Activated CD4-positive, alpha-beta T cell treated with anti-CD3 and anti-CD28 coated beads, Interleukin-2, amount 10 ng/mL, durations not matched to agents 7 days and 5 days (primary cell): ENCODE results near the gene SPC24. TPM values are rescaled to one million over a fixed set of nuclear protein-coding genes. Genes with fewer than 3 reads are reported as not detected.
"Not testable (repeated sequence)": the region's sequence is repeated elsewhere in the genome, so short reads cannot be mapped to it uniquely, and the experiment has no call there.

Source experiments
- CTCF ChIA-PET: fragments of 350-600 bp; sonication (Branson Sonifier 250); formaldehyde crosslinking; loops from one replicate; lab custom pipeline; 2021; ENCODE audit warnings: antibody characterized with exemption; lab: Charles Lee
- POLR2A ChIA-PET: fragments of 350-600 bp; sonication (Branson Sonifier 250); formaldehyde crosslinking; loops from one replicate; lab custom pipeline; 2021; ENCODE audit warnings: antibody characterized with exemption; lab: Charles Lee
- DNase-seq: peaks from one replicate; pipeline ENCODE4 v3.0.0-alpha.2; 2020
- H3K27ac Mint-ChIP-seq: one replicate; pipeline ENCODE4 v1.8.0; 2021; ENCODE audit warnings: mild to moderate bottlenecking, moderate library complexity, mixed read lengths
- H3K27me3 Mint-ChIP-seq: one replicate; pipeline ENCODE4 v1.8.0; 2021; ENCODE audit warnings: mixed read lengths
- H3K36me3 Mint-ChIP-seq: one replicate; pipeline ENCODE4 v1.8.0; 2021; ENCODE audit warnings: low read depth, mixed read lengths
- H3K4me1 Mint-ChIP-seq: one replicate; pipeline ENCODE4 v1.8.0; 2021; ENCODE audit warnings: mixed read lengths
- H3K4me3 Mint-ChIP-seq: one replicate; pipeline ENCODE4 v1.8.0; 2021; ENCODE audit warnings: mild to moderate bottlenecking, moderate library complexity, mixed read lengths
- H3K9me3 Mint-ChIP-seq: one replicate; pipeline ENCODE4 v1.8.0; 2021; ENCODE audit warnings: mixed read lengths
- total RNA-seq, 2 experiments: library from RNA; stranded (reverse); gene quantifications; one replicate each; pipeline ENCODE4 v1.2.3, GENCODE V29; 2021

Gene SPC24
- total RNA-seq, 2 experiments from 2014 or later, result 80.4 to 97.3 TPM

- Mint-ChIP-seq H3K36me3 (peaks cover 55% of the 10 kb centered on the region), H3K27ac (no peak overlapping the region), H3K4me1 (peaks cover 2% of the 10 kb centered on the region), H3K27me3 (no peaks in the 10 kb centered on the region), H3K9me3 (no peaks in the 10 kb centered on the region), H3K4me3 (no peak overlapping the region)
- CTCF ChIA-PET, result interaction anchor here (1.0 kb wide), 1 partner anchor 25 kb away, joined by 4 read pairs; no protein-coding TSS in a partner anchor
- DNase-seq, result no peak
- POLR2A ChIA-PET, result no interaction called here
These were observed 27.7 kb downstream of the SPC24 start for GRCh38 chr19:11127905-11128304.

- peaks cover 2% of the 10 kb centered on the region for H3K4me1 Mint-ChIP-seq
- no peak overlapping the region for H3K4me3 Mint-ChIP-seq
- peak; percentile 84 for DNase-seq
- H3K9me3 Mint-ChIP-seq, result no peaks in the 10 kb centered on the region
- ChIA-PET CTCF (interaction anchor here (0.6 to 2.1 kb wide), 18 partner anchors 12 to 408 kb away, joined by 3 to 9 read pairs (median 4); partner anchors contain the start of genes DNM2, KANK2 and SPC24), POLR2A (no interaction called here)
- H3K27ac Mint-ChIP-seq, result no peak overlapping the region
- H3K27me3 Mint-ChIP-seq, result no peaks in the 10 kb centered on the region
- peaks cover 45% of the 10 kb centered on the region for H3K36me3 Mint-ChIP-seq
These were observed 29.4 kb downstream of the SPC24 start for GRCh38 chr19:11125994-11126685.

- H3K4me3 Mint-ChIP-seq, H3K9me3 Mint-ChIP-seq, DNase-seq, H3K27ac Mint-ChIP-seq, H3K27me3 Mint-ChIP-seq, H3K4me1 Mint-ChIP-seq: not testable (repeated sequence)
- H3K36me3 Mint-ChIP-seq, result peaks cover 46% of the 10 kb centered on the region
- CTCF ChIA-PET, result interaction anchor here (0.6 to 0.9 kb wide), 2 partner anchors 84 to 88 kb away, joined by 3 to 5 read pairs; no protein-coding TSS in a partner anchor
- POLR2A ChIA-PET, result interaction anchor here (0.7 kb wide), 1 partner anchor 16 kb away, joined by 4 read pairs; no protein-coding TSS in a partner anchor
These were observed 31.4 kb downstream of the SPC24 start for GRCh38 chr19:11124157-11124556.

DNA sequence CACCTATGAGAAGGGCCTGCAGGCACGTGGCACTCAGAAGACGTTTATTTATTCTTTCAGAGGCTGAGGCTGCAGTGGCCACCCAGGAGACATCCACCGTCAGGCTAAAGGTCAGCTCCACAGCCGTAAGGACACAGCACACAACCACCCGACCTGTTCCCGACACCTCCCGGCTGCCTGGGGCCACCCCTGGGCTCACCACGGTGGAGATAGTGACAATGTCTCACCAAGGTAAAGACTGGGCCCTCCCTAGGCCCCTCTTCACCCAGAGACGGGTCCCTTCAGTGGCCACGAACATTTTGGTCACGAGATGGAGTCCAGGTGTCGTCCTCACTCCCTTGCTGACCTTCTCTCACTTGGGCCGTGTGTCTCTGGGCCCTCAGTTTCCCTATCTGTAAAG is 32.5 kb downstream of the SPC24 start:
- POLR2A ChIA-PET, result no interaction called here
- DNase-seq, result no peak
- Mint-ChIP-seq H3K36me3 (peaks cover 50% of the 10 kb centered on the region), H3K4me3 (no peak overlapping the region), H3K9me3 (no peaks in the 10 kb centered on the region), H3K27ac (no peak overlapping the region), H3K4me1 (peaks cover 3% of the 10 kb centered on the region), H3K27me3 (no peaks in the 10 kb centered on the region)
- CTCF ChIA-PET, result no interaction called here

DNA sequence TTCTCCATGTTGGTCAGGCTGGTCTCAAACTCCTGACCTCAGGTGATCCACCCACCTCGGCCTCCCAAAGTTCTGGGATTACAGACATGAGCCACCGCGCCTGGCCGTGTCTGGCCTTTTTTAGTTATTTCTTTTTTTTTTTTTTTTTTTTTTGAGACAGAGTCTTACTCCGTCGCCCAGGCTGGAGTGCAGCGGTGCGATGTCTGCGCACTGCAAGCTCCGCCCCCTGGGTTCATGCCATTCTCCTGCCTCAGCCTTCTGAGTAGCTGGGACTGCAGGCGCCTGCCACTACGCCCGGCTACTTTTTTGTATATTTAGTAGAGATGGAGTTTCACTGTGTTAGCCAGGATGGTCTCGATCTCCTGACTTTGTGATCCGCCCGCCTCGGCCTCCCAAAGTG is 33.6 kb downstream of the SPC24 start:
- H3K4me1 Mint-ChIP-seq, DNase-seq, H3K27me3 Mint-ChIP-seq, H3K9me3 Mint-ChIP-seq, H3K4me3 Mint-ChIP-seq, H3K27ac Mint-ChIP-seq: not testable (repeated sequence)
- POLR2A ChIA-PET, result interaction anchor here (0.6 kb wide), 1 partner anchor 95 kb away, joined by 4 read pairs; no protein-coding TSS in a partner anchor
- CTCF ChIA-PET, result interaction anchor here (0.6 to 1.0 kb wide), 2 partner anchors 13 to 49 kb away, joined by 3 to 4 read pairs; no protein-coding TSS in a partner anchor
- peaks cover 42% of the 10 kb centered on the region for H3K36me3 Mint-ChIP-seq

DNA sequence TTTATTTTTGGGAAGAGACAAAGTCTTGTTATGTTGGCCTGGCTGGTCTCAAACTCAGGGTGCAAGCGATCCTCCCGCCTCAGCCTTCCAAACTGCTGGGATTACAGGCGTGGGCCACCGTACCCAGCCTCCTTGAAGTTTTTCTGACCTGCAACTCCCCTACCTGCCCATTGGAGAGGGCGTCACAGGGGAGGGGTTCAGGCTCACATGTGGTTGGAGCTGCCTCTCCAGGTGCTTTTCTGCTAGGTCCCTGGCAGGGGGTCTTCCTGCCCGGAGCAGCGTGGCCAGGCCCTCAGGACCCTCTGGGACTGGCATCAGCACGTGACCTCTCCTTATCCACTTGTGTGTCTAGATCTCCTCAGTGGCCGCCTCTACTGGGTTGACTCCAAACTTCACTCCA is 39.1 kb downstream of the SPC24 start:
- Mint-ChIP-seq H3K36me3 (peaks cover 61% of the 10 kb centered on the region), H3K27ac (peak overlapping the region; percentile 10), H3K27me3 (no peaks in the 10 kb centered on the region), H3K4me1 (peaks cover 2% of the 10 kb centered on the region), H3K9me3 (no peaks in the 10 kb centered on the region), H3K4me3 (no peak overlapping the region)
- ChIA-PET CTCF (interaction anchor here (0.9 kb wide), 1 partner anchor 67 kb away, joined by 3 read pairs; no protein-coding TSS in a partner anchor), POLR2A (no interaction called here)
- no peak for DNase-seq

DNA sequence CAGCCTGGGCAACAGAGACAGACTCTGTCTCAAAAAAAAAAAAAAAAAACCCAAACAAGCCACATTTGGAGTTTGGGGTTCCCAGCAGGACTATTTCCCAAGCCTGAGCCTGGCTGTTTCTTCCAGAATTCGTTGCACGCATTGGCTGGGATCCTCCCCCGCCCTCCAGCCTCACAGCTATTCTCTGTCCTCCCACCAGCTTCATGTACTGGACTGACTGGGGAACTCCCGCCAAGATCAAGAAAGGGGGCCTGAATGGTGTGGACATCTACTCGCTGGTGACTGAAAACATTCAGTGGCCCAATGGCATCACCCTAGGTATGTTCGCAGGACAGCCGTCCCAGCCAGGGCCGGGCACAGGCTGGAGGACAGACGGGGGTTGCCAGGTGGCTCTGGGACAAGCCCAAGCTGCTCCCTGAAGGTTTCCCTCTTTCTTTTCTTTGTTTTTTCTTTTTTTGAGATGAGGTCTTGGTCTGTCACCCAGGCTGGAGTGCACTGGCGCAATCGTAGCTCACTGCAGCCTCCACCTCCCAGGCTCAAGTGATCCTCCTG is 39.6 kb downstream of the SPC24 start:
- CTCF ChIA-PET, result interaction anchor here (0.9 kb wide), 1 partner anchor 66 kb away, joined by 3 read pairs; no protein-coding TSS in a partner anchor
- Mint-ChIP-seq H3K4me3 (no peak overlapping the region), H3K36me3 (peaks cover 65% of the 10 kb centered on the region), H3K27ac (peak overlapping the region; percentile 50), H3K27me3 (no peaks in the 10 kb centered on the region), H3K4me1 (peaks cover under 1% of the 10 kb centered on the region), H3K9me3 (no peaks in the 10 kb centered on the region)
- no peak for DNase-seq
- POLR2A ChIA-PET, result no interaction called here

DNA sequence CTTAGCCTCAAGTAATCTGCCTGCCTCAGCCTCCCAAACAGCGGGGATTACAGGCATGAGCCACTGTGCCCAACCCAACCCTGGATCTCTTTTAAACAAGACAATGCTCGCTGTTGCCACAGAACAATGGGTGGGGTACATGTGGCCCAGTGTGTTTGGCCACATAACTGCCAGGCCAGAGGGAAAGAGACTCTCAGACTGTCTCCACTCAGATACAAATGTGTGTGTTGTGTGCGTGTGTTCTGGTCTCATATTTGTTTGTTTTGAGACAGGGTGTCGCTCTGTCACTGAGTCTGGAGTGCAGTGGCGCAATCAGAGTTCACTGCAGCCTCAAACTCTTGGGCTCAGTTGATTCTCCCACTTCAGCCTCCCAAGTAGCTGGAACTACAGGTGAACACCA is 40.5 kb downstream of the SPC24 start:
- CTCF ChIA-PET, result no interaction called here
- DNase-seq, result no peak
- Mint-ChIP-seq H3K4me1 (no peaks in the 10 kb centered on the region), H3K27me3 (no peaks in the 10 kb centered on the region), H3K27ac (peak overlapping the region; percentile 36), H3K36me3 (peaks cover 62% of the 10 kb centered on the region), H3K9me3 (no peaks in the 10 kb centered on the region), H3K4me3 (no peak overlapping the region)
- POLR2A ChIA-PET, result no interaction called here

DNA sequence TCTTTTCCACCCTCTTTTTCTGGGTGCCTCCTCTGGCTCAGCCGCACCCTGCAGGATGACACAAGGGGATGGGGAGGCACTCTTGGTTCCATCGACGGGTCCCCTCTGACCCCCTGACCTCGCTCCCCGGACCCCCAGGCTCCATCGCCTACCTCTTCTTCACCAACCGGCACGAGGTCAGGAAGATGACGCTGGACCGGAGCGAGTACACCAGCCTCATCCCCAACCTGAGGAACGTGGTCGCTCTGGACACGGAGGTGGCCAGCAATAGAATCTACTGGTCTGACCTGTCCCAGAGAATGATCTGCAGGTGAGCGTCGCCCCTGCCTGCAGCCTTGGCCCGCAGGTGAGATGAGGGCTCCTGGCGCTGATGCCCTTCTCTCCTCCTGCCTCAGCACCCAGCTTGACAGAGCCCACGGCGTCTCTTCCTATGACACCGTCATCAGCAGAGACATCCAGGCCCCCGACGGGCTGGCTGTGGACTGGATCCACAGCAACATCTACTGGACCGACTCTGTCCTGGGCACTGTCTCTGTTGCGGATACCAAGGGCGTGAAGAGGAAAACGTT is 42.4 kb downstream of the SPC24 start:
- Mint-ChIP-seq H3K4me3 (no peak overlapping the region), H3K4me1 (no peaks in the 10 kb centered on the region), H3K27ac (no peak overlapping the region), H3K27me3 (no peaks in the 10 kb centered on the region), H3K9me3 (no peaks in the 10 kb centered on the region), H3K36me3 (peaks cover 62% of the 10 kb centered on the region)
- POLR2A ChIA-PET, result no interaction called here
- no peak for DNase-seq
- CTCF ChIA-PET, result no interaction called here

DNA sequence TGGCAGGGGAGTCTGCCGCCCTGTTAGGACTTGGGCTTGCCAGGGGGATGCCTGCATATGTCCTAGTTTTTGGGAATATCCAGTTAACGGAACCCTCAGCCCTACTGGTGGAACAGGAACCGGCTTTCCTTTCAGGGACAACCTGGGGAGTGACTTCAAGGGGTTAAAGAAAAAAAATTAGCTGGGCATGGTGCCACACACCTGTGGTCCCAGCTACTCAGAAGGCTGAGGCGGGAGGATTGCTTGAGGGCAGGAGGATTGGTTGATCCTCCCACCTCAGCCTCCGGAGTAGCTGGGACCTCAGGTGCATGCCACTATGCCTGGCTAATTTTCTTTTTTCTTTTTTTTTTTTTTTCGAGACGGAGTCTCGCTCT is 43.8 kb downstream of the SPC24 start:
- no peaks in the 10 kb centered on the region for H3K4me1 Mint-ChIP-seq
- no peak overlapping the region for H3K27ac Mint-ChIP-seq
- CTCF ChIA-PET, result no interaction called here
- H3K27me3 Mint-ChIP-seq, result no peaks in the 10 kb centered on the region
- H3K4me3 Mint-ChIP-seq, result no peak overlapping the region
- POLR2A ChIA-PET, result interaction anchor here (0.8 kb wide), 1 partner anchor 15 kb away, joined by 3 read pairs; no protein-coding TSS in a partner anchor
- no peaks in the 10 kb centered on the region for H3K9me3 Mint-ChIP-seq
- H3K36me3 Mint-ChIP-seq, result peaks cover 66% of the 10 kb centered on the region
- no peak for DNase-seq

GRCh38 chr19:11111117-11111770 is 44.3 kb downstream of the SPC24 start:
- Mint-ChIP-seq H3K27ac (peak overlapping the region; percentile 69), H3K4me1 (no peaks in the 10 kb centered on the region), H3K4me3 (no peak overlapping the region), H3K27me3 (no peaks in the 10 kb centered on the region), H3K36me3 (peaks cover 65% of the 10 kb centered on the region), H3K9me3 (no peaks in the 10 kb centered on the region)
- POLR2A ChIA-PET, result interaction anchor here (0.8 kb wide), 1 partner anchor 15 kb away, joined by 3 read pairs; no protein-coding TSS in a partner anchor
- no peak for DNase-seq
- CTCF ChIA-PET, result no interaction called here

DNA sequence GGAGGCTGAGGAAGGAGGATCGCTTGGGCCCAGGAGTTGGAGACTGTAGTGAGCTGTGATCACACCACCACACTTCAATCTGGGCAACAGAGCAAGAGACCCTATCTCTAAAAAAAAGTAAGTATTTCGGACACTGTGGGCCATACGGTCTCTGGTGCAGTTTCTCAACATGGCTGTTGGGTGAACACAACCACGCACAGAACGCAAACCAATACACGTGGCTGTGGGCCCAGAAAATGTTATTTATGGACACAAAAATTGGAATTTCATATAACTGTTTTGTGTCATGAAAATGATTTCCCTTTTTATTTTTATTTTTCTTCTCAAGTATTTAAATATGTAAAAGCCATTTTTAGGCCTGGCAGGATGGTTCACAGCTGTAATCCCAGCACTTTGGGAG is 46.8 kb downstream of the SPC24 start:
- H3K27ac Mint-ChIP-seq, result no peak overlapping the region
- ChIA-PET CTCF (interaction anchor here (0.6 to 2.3 kb wide), 6 partner anchors 12 to 464 kb away, joined by 3 to 9 read pairs (median 4); no protein-coding TSS in a partner anchor), POLR2A (no interaction called here)
- H3K36me3 Mint-ChIP-seq, result peaks cover 63% of the 10 kb centered on the region
- H3K4me3 Mint-ChIP-seq, result no peak overlapping the region
- H3K4me1 Mint-ChIP-seq, result peaks cover 2% of the 10 kb centered on the region
- no peak for DNase-seq
- H3K27me3 Mint-ChIP-seq, result no peaks in the 10 kb centered on the region
- no peaks in the 10 kb centered on the region for H3K9me3 Mint-ChIP-seq
